ENCODE data around the gene F2R.
"Not testable (repeated sequence)": the region's sequence is repeated elsewhere in the genome, so short reads cannot be mapped to it uniquely, and the experiment has no call there.

The F2R gene

DNA sequence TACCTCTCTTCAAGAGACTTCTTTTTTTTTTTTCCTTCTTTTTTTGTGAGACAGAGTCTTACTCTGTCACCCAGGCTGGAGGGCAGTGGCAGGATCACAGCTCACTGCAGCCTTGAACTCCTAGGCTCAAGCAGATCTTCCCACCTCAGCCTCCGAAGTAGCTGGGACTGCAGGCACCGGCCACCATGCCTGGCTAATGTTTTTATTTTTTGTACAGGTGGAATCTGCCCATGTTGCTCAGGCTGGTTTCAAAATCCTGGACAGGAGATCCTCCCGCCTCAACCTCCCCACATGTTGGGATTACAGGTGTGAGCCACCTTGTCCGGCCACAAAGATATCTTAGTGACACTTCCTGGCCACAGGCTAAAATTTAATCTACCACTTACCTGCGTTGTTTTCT lies 60.0 kb downstream of the F2R start:
- Mint-ChIP-seq H3K4me3 (no peak overlapping the region), H3K36me3 (ENCODE audit: insufficient read depth) (peaks cover 3% of the 10 kb centered on the region), H3K27me3 (no peaks in the 10 kb centered on the region), H3K4me1 (no peaks in the 10 kb centered on the region), H3K27ac (ENCODE audit: low read depth) (no peak overlapping the region), H3K9me3 (no peaks in the 10 kb centered on the region)
- no peak for ATAC-seq (replicated peaks; ENCODE audit: extremely low read depth, poor library complexity, severe bottlenecking)
- no peak for DNase-seq (ENCODE audit: low spot score in 2 of 2)

DNA sequence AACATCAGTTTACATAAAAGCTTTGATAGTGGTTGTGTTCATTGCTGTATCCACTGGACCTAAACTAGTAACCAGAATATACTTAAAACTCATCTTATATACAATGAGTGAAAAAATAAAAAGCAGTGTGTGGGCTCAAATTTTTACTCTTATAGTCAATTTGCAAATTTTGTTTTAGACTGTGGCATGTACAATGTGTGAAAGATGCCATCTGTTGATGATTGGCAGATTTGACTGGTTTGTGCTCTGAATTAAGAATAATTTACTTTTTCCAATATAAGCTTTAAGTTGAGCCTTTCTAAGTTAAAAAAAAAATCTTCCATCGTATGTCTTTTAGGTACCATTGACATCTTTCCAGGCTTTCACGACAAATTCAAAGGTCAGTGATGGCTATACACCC lies 60.5 kb downstream of the F2R start:
- Mint-ChIP-seq H3K27me3 (no peaks in the 10 kb centered on the region), H3K4me1 (no peaks in the 10 kb centered on the region), H3K36me3 (ENCODE audit: insufficient read depth) (peaks cover 3% of the 10 kb centered on the region), H3K27ac (ENCODE audit: low read depth) (no peak overlapping the region), H3K4me3 (no peak overlapping the region), H3K9me3 (no peaks in the 10 kb centered on the region)
- DNase-seq (ENCODE audit: low spot score in 2 of 2), result no peak
- ATAC-seq (replicated peaks; ENCODE audit: extremely low read depth, poor library complexity, severe bottlenecking), result no peak

GRCh38 chr5:76780616-76781015 lies 64.7 kb downstream of the F2R start:
- not testable (repeated sequence) for H3K9me3 Mint-ChIP-seq; ATAC-seq (replicated peaks; ENCODE audit: extremely low read depth, poor library complexity, severe bottlenecking); H3K4me3 Mint-ChIP-seq; H3K4me1 Mint-ChIP-seq; H3K27me3 Mint-ChIP-seq; H3K27ac Mint-ChIP-seq (ENCODE audit: low read depth); DNase-seq (ENCODE audit: low spot score in 2 of 2); H3K36me3 Mint-ChIP-seq (ENCODE audit: insufficient read depth)

- H3K27ac Mint-ChIP-seq (ENCODE audit: low read depth), result no peak overlapping the region
- DNase-seq (ENCODE audit: low spot score in 2 of 2), result no peak
- no peak for ATAC-seq (replicated peaks; ENCODE audit: extremely low read depth, poor library complexity, severe bottlenecking)
- no peaks in the 10 kb centered on the region for H3K4me1 Mint-ChIP-seq
- no peaks in the 10 kb centered on the region for H3K27me3 Mint-ChIP-seq
- H3K9me3 Mint-ChIP-seq, result no peaks in the 10 kb centered on the region
- no peak overlapping the region for H3K4me3 Mint-ChIP-seq
- no peaks in the 10 kb centered on the region for H3K36me3 Mint-ChIP-seq (ENCODE audit: insufficient read depth)
Observed at GRCh38 chr5:76781775-76782174, 65.8 kb downstream of the F2R start.

GRCh38 chr5:76782444-76782843 lies 66.5 kb downstream of the F2R start:
- no peak for ATAC-seq (replicated peaks; ENCODE audit: extremely low read depth, poor library complexity, severe bottlenecking)

More at GRCh38 chr5:76782444-76782843, 66.5 kb downstream of the F2R start:
- no peak overlapping the region for H3K27ac Mint-ChIP-seq (ENCODE audit: low read depth)
- no peaks in the 10 kb centered on the region for H3K4me1 Mint-ChIP-seq
- H3K9me3 Mint-ChIP-seq, result no peaks in the 10 kb centered on the region
- no peaks in the 10 kb centered on the region for H3K27me3 Mint-ChIP-seq
- H3K4me3 Mint-ChIP-seq, result no peak overlapping the region
- H3K36me3 Mint-ChIP-seq (ENCODE audit: insufficient read depth), result no peaks in the 10 kb centered on the region
- DNase-seq (ENCODE audit: low spot score in 2 of 2), result no peak
